Hepatocyte (in vitro differentiated cells): ENCODE data around the gene CDH4.

Experiments
- CTCF ChIP-seq: fragments of 200-600 bp; sonication (generic); IDR thresholded peaks from 2 replicates; pipeline ENCODE4 v1.5.1; 2016; ENCODE audit warnings: antibody characterized with exemption, mild to moderate bottlenecking; ENCODE audit not compliant: poor library complexity
- EZH2 ChIP-seq: fragments of 200-600 bp; sonication (generic); IDR thresholded peaks from 2 replicates; pipeline ENCODE4 v1.6.1; 2016; ENCODE audit warnings: antibody characterized with exemption, mild to moderate bottlenecking, borderline replicate concordance
- EZH2phosphoT487 ChIP-seq: fragments of 200-600 bp; sonication (generic); IDR thresholded peaks from one replicate; pipeline ENCODE4 v1.6.1; 2018; ENCODE audit warnings: antibody characterized with exemption, mild to moderate bottlenecking, low read depth, moderate library complexity; ENCODE audit not compliant: unreplicated experiment, severe bottlenecking

GRCh38 chr20:61328911-61329558, 77.0 kb downstream of the CDH4 start:
- TF ChIP-seq EZH2phosphoT487 = no peak
- TF ChIP-seq CTCF = no peak
- no peak for TF ChIP-seq EZH2
